PFSK-1 (cell line): Measurements from ENCODE around the gene PRAME.

Source experiments
- FOXP2 ChIP-seq: optimal IDR thresholded peaks from 2 replicates; pipeline ENCODE3; 2011; ENCODE audit warnings: borderline replicate concordance, control low read depth, inconsistent platforms; ENCODE audit not compliant: insufficient read depth; ENCODE audit errors: extremely low read length, extremely low read depth
- POLR2AphosphoS5 ChIP-seq: IDR thresholded peaks from 2 replicates; pipeline ENCODE4 v1.6.1; 2012; ENCODE audit warnings: low read depth, mild to moderate bottlenecking, control low read depth, low read length, moderate library complexity
- REST ChIP-seq, 2 experiments: IDR thresholded peaks; 2 replicates each; pipeline versions ENCODE4 v1.6.1 to v1.8.0; 2011 to 2012; ENCODE audit warnings: low read depth in 2 of 2, low read length in 2 of 2, control low read depth in 1 of 2, inconsistent platforms in 1 of 2, mild to moderate bottlenecking in 1 of 2, moderate library complexity in 1 of 2; ENCODE audit not compliant: insufficient read depth in 1 of 2
- SIN3A ChIP-seq: IDR thresholded peaks from 2 replicates; pipeline ENCODE4 v1.6.1; 2012; ENCODE audit warnings: mild to moderate bottlenecking, low read length, moderate library complexity, borderline replicate concordance; ENCODE audit not compliant: insufficient read depth
- TAF1 ChIP-seq: IDR thresholded peaks from 2 replicates; pipeline ENCODE4 v1.6.1; 2012; ENCODE audit warnings: low read length, control low read depth, borderline replicate concordance; ENCODE audit not compliant: insufficient read depth

The PRAME gene

GRCh38 chr22:22536916-22537315 lies 22.1 kb downstream of the PRAME start:
- TF ChIP-seq TAF1 (no peak), FOXP2 (no peak), POLR2AphosphoS5 (no peak), REST (IDR thresholded peaks at IDR 0.05; ENCODE audit: insufficient read depth in 1 of 2, low read depth in 2 of 2, low read length in 2 of 2) (no peak), SIN3A (no peak)

- no peak for TF ChIP-seq FOXP2
- TF ChIP-seq POLR2AphosphoS5 = no peak
- TF ChIP-seq REST (IDR thresholded peaks at IDR 0.05; ENCODE audit: insufficient read depth in 1 of 2, low read depth in 2 of 2, low read length in 2 of 2) = no peak
- TF ChIP-seq SIN3A = no peak
- no peak for TF ChIP-seq TAF1
These were observed 22.6 kb downstream of the PRAME start for GRCh38 chr22:22536515-22536914.

GRCh38 chr22:22535662-22536061 lies 23.4 kb downstream of the PRAME start:
- no peak for TF ChIP-seq TAF1
- no peak for TF ChIP-seq REST (IDR thresholded peaks at IDR 0.05; ENCODE audit: insufficient read depth in 1 of 2, low read depth in 2 of 2, low read length in 2 of 2)
- TF ChIP-seq POLR2AphosphoS5 = no peak
- TF ChIP-seq SIN3A = no peak
- TF ChIP-seq FOXP2 = no peak

- TF ChIP-seq REST (IDR thresholded peaks at IDR 0.05; ENCODE audit: insufficient read depth in 1 of 2, low read depth in 2 of 2, low read length in 2 of 2) = no peak
- TF ChIP-seq FOXP2 = no peak
- TF ChIP-seq TAF1 = no peak
- no peak for TF ChIP-seq POLR2AphosphoS5
- no peak for TF ChIP-seq SIN3A
These were observed 24.3 kb downstream of the PRAME start for GRCh38 chr22:22534604-22535415.
